HG02610 (cell line): ENCODE measurements around the gene ARHGEF7.
"Not testable (repeated sequence)": the region's sequence is repeated elsewhere in the genome, so short reads cannot be mapped to it uniquely, and the experiment has no call there.

Source experiments
- ATAC-seq: cut with Tn5 transposase; IDR thresholded peaks from one replicate; pipeline ENCODE4 v1.9.1; 2021; ENCODE audit warnings: mild to moderate bottlenecking, moderate library complexity; ENCODE audit not compliant: unreplicated experiment

Gene ARHGEF7

GRCh38 chr13:111115061-111115964 lies at the start of gene ARHGEF7:
ARHGEF7 (plus strand) TSS chr13:111115310; CDS start chr13:111115527, 217 bp downstream.
- no peak for ATAC-seq

- no peak for ATAC-seq
Observed at GRCh38 chr13:111065698-111066097, 49.4 kb upstream of the ARHGEF7 start.

- no peak for ATAC-seq
Observed at GRCh38 chr13:111066544-111066943, 48.6 kb upstream of the ARHGEF7 start.

- no peak for ATAC-seq
Observed at GRCh38 chr13:111068009-111068350, 47.1 kb upstream of the ARHGEF7 start.

GRCh38 chr13:111071120-111071519 lies 44.0 kb upstream of the ARHGEF7 start:
- not testable (repeated sequence) for ATAC-seq

GRCh38 chr13:111071526-111071925 lies 43.6 kb upstream of the ARHGEF7 start:
- not testable (repeated sequence) for ATAC-seq

GRCh38 chr13:111074826-111075225 lies 40.3 kb upstream of the ARHGEF7 start:
- ATAC-seq = no peak

GRCh38 chr13:111076155-111077013 lies 38.7 kb upstream of the ARHGEF7 start:
- ATAC-seq = no peak

- ATAC-seq = no peak
Observed at GRCh38 chr13:111079375-111079774, 35.7 kb upstream of the ARHGEF7 start.

GRCh38 chr13:111080642-111081041 lies 34.5 kb upstream of the ARHGEF7 start:
- no peak for ATAC-seq

- no peak for ATAC-seq
Observed at GRCh38 chr13:111082240-111082639, 32.9 kb upstream of the ARHGEF7 start.

GRCh38 chr13:111082769-111083168 lies 32.3 kb upstream of the ARHGEF7 start:
- not testable (repeated sequence) for ATAC-seq

- ATAC-seq = not testable (repeated sequence)
Observed at GRCh38 chr13:111083693-111084092, 31.4 kb upstream of the ARHGEF7 start.

GRCh38 chr13:111090169-111090568 lies 24.9 kb upstream of the ARHGEF7 start:
- no peak for ATAC-seq

- ATAC-seq = no peak
Observed at GRCh38 chr13:111092685-111093084, 22.4 kb upstream of the ARHGEF7 start.

GRCh38 chr13:111093136-111093535 lies 22.0 kb upstream of the ARHGEF7 start:
- ATAC-seq = no peak

GRCh38 chr13:111093634-111094033 lies 21.5 kb upstream of the ARHGEF7 start:
- ATAC-seq = no peak

GRCh38 chr13:111095031-111095840 lies 19.9 kb upstream of the ARHGEF7 start:
- no peak for ATAC-seq

GRCh38 chr13:111095911-111096501 lies 19.1 kb upstream of the ARHGEF7 start:
- no peak for ATAC-seq

- ATAC-seq = no peak
Observed at GRCh38 chr13:111099290-111099689, 15.8 kb upstream of the ARHGEF7 start.
